Gastroesophageal sphincter (tissue), 4 donors: ENCODE data around the gene ADGRG6. TPM values are rescaled to one million over a fixed set of nuclear protein-coding genes. Genes with fewer than 3 reads are reported as not detected.

Experiments used
- ATAC-seq: fragments of 150-250 bp; one replicate; pipeline ENCODE4 v1.9.1; 2016; ENCODE audit warnings: mild to moderate bottlenecking, moderate library complexity
- H3K27ac ChIP-seq, 4 donors: fragments of 200-600 bp; sonication (generic) in 3 of 4; 1 replicate in 3 of 4; 2 replicates in 1 of 4; pipeline ENCODE4 v1.5.1; 2016 to 2019
- H3K27me3 ChIP-seq: fragments of 200-600 bp; sonication (generic); one replicate; pipeline ENCODE4 v1.5.1; 2019
- H3K36me3 ChIP-seq, 2 donors: fragments of 200-600 bp; sonication (generic); one replicate each; pipeline ENCODE4 v1.5.1; 2019; ENCODE audit warnings: control low read depth in 1 of 2
- H3K4me1 ChIP-seq, 3 donors: fragments of 200-600 bp; sonication (generic); 1 replicate in 2 of 3; 2 replicates in 1 of 3; pipeline ENCODE4 v1.5.1; 2016 to 2019; ENCODE audit warnings: control low read depth in 2 of 3
- H3K4me3 ChIP-seq, 2 donors: fragments of 200-600 bp; sonication (generic); one replicate each; pipeline ENCODE4 v1.5.1; 2019; ENCODE audit warnings: mild to moderate bottlenecking in 1 of 2, moderate library complexity in 1 of 2
- H3K9me3 ChIP-seq, 3 donors: fragments of 200-600 bp; sonication (generic); one replicate each; pipeline ENCODE4 v1.5.1; 2017 to 2019; ENCODE audit warnings: control low read depth in 2 of 3
- CTCF ChIP-seq, 4 experiments: fragments of 200-600 bp in 2 of 4; fragments of 450-650 bp in 2 of 4; sonication (generic) in 1 of 4; IDR thresholded peaks; one replicate each; pipeline ENCODE4 v1.5.1; 2017 to 2019; ENCODE audit warnings: antibody characterized with exemption in 4 of 4, mild to moderate bottlenecking in 2 of 4, moderate library complexity in 2 of 4
- EP300 ChIP-seq: sonication (generic); formaldehyde crosslinking; IDR thresholded peaks from one replicate; pipeline ENCODE4 v1.6.1; 2017; ENCODE audit warnings: antibody characterized with exemption, mild to moderate bottlenecking
- POLR2A ChIP-seq, 2 donors: fragments of 450-650 bp; IDR thresholded peaks; one replicate each; pipeline ENCODE4 v1.6.1; 2017; ENCODE audit warnings: antibody characterized with exemption in 2 of 2, mild to moderate bottlenecking in 2 of 2, moderate library complexity in 1 of 2
- POLR2AphosphoS5 ChIP-seq: sonication (generic); formaldehyde crosslinking; IDR thresholded peaks from one replicate; pipeline ENCODE4 v1.6.1; 2017; ENCODE audit warnings: antibody characterized with exemption
- WGBS, 2 donors: methylation state at CpG; one replicate each; pipeline ENCODE4 v1.1.5; 2018; ENCODE audit warnings: low coverage in 1 of 2; 5-methylcytosine and 5-hydroxymethylcytosine counted together
- total RNA-seq, 4 donors: library from RNA; depleted of rRNA; stranded (reverse); fragments of >200 nt; gene quantifications; one replicate each; pipeline ENCODE4 v1.1.0, GENCODE V29; 2016

The ADGRG6 gene
- total RNA-seq, 4 donors from 2014 or later: 8.3 to 14.4 (median 11.4) TPM

GRCh38 chr6:142322504-142323198 lies 20.8 kb downstream of the ADGRG6 start:
- no peak for ATAC-seq
- Histone ChIP-seq H3K9me3 (no peaks in the 10 kb centered on the region), H3K36me3 (no peaks in the 10 kb centered on the region), H3K27me3 (no peaks in the 10 kb centered on the region), H3K4me1 (no peaks in the 10 kb centered on the region), H3K4me3 (no peak overlapping the region), H3K27ac (no peak overlapping the region)
- TF ChIP-seq CTCF (IDR thresholded peaks at IDR 0.05) (no peak), EP300 (no peak), POLR2A (IDR thresholded peaks at IDR 0.05) (no peak), POLR2AphosphoS5 (no peak)

GRCh38 chr6:142323377-142323776 lies 21.6 kb downstream of the ADGRG6 start:
- no peak for TF ChIP-seq POLR2AphosphoS5
- TF ChIP-seq POLR2A (IDR thresholded peaks at IDR 0.05): no peak
- no peak for TF ChIP-seq EP300
- TF ChIP-seq CTCF (IDR thresholded peaks at IDR 0.05): no peak
- WGBS, 2 donors: 91 to 98% methylated on average over 6 of the region's 6 CpGs
- Histone ChIP-seq H3K4me1 (no peaks in the 10 kb centered on the region), H3K36me3 (no peaks in the 10 kb centered on the region), H3K27me3 (no peaks in the 10 kb centered on the region), H3K9me3 (no peaks in the 10 kb centered on the region), H3K27ac (no peak overlapping the region), H3K4me3 (no peak overlapping the region)
- ATAC-seq: no peak

GRCh38 chr6:142324111-142324510 lies 22.3 kb downstream of the ADGRG6 start:
- no peaks in the 10 kb centered on the region for H3K9me3 ChIP-seq
- no peaks in the 10 kb centered on the region for H3K4me1 ChIP-seq

GRCh38 chr6:142325111-142325510 lies 23.3 kb downstream of the ADGRG6 start:
- Histone ChIP-seq H3K36me3 (no peaks in the 10 kb centered on the region), H3K4me3 (no peak overlapping the region), H3K4me1 (no peaks in the 10 kb centered on the region), H3K27me3 (no peaks in the 10 kb centered on the region), H3K9me3 (no peaks in the 10 kb centered on the region), H3K27ac (no peak overlapping the region)
- no peak for ATAC-seq
- WGBS, 2 donors: 69 to 79% methylated on average over 2 to 3 of the region's 3 CpGs
- TF ChIP-seq EP300: no peak
- TF ChIP-seq POLR2A (IDR thresholded peaks at IDR 0.05): no peak
- no peak for TF ChIP-seq POLR2AphosphoS5
- TF ChIP-seq CTCF (IDR thresholded peaks at IDR 0.05): no peak

More at GRCh38 chr6:142324111-142324510, 22.3 kb downstream of the ADGRG6 start:
- 92% methylated on average over 1 of the region's 1 CpG; no CpG with 5 or more reads in 1 of the 2 donors for WGBS, 2 donors
- no peaks in the 10 kb centered on the region for H3K36me3 ChIP-seq
- TF ChIP-seq CTCF (IDR thresholded peaks at IDR 0.05) (no peak), POLR2AphosphoS5 (no peak), POLR2A (IDR thresholded peaks at IDR 0.05) (no peak), EP300 (no peak)
- no peaks in the 10 kb centered on the region for H3K27me3 ChIP-seq
- H3K4me3 ChIP-seq: no peak overlapping the region
- no peak for ATAC-seq
- H3K27ac ChIP-seq: no peak overlapping the region

- 31 to 36% methylated on average over 1 of the region's 1 CpG for WGBS, 2 donors
- no peak for ATAC-seq
- no peak for TF ChIP-seq CTCF (IDR thresholded peaks at IDR 0.05)
- TF ChIP-seq EP300: no peak
- no peak for TF ChIP-seq POLR2A (IDR thresholded peaks at IDR 0.05)
- TF ChIP-seq POLR2AphosphoS5: no peak
These were observed 24.7 kb downstream of the ADGRG6 start for GRCh38 chr6:142326540-142326939.

More at GRCh38 chr6:142326540-142326939, 24.7 kb downstream of the ADGRG6 start:
- Histone ChIP-seq H3K36me3 (no peaks in the 10 kb centered on the region), H3K27me3 (no peaks in the 10 kb centered on the region), H3K4me3 (no peak overlapping the region), H3K4me1 (no peaks in the 10 kb centered on the region), H3K9me3 (no peaks in the 10 kb centered on the region), H3K27ac (no peak overlapping the region)
